NCI-H510A treated with DMSO at 0.1 percent for 48 hours (cell line): ENCODE results near the gene QKI.
"Not testable (repeated sequence)": the region's sequence is repeated elsewhere in the genome, so short reads cannot be mapped to it uniquely, and the experiment has no call there.

Source experiments
- DNase-seq: peaks from one replicate; lab custom pipeline; 2025; lab: John Stamatoyannopoulos, UW

QKI gene

DNA sequence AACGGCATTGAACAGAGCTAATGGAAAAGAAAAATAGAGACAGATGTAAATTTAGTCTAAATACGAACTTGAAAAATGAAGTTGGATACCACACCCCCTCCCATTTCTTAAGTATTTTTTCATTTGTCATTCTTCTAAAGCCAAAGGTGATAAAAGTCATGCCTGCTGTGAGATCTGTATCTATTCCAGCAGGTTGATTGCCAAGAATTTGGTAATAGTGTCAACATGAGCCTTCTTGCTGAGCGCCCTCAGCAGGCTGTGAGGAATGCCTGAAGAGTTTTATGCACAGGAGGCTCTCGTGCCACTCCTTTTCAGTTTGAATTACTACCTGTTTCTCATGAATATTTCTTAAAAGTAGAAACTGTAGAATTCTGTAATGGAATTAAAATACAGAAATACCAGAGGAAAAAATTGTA is 165.4 kb downstream of the QKI start:
- no peak for DNase-seq

DNA sequence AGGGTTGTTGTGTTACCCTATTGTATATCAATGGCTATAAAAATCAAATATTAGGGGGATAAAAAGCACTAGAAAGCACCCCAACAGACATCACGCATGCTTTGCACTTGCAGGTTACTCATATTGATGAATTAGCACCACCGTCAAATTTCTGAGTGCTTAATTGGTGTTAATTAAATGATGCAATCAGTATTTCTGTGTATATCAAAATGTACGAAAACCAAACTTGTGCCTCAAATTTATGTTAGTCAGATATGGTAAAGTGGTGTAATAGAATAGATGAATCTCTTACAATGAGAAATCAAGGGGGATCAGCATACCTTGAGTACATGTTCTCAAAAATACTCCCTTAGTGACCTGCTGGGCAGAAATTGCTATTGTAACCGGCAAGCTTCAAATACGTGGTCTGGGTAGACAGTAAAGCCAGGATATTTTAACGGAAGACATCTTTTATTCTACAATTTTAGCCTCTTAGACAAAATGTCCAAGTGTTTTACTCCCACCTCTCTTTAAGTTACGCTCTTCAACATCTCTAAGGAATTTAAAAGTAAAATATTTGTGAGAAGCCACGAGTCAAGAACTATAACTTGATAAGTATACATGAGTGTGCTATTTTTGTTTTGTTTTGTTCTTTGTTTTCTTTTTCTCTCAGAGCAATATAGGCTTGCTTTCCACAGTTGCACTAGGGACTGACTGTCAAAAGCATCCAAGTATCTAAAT is 166.0 kb downstream of the QKI start:
- DNase-seq, result no peak

DNA sequence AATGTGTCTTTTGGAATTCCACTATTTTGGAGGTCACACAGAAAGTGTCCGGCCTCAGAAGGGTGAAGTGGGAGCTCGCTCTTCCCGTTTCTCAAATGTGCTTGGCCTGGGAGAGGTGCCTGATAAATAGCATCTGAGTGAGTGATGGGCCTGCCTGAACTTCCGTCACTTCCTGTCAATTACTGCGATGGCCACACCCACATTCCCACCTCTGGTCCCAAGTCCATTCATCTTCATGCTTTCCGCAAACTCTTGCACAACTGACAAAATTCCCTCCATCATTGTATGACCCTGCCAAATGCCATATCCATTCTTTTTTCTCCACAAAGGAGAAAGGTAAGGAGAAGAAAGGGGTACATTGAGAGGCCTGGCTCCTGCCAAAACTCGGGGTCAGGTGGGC is 169.0 kb downstream of the QKI start:
- no peak for DNase-seq

DNA sequence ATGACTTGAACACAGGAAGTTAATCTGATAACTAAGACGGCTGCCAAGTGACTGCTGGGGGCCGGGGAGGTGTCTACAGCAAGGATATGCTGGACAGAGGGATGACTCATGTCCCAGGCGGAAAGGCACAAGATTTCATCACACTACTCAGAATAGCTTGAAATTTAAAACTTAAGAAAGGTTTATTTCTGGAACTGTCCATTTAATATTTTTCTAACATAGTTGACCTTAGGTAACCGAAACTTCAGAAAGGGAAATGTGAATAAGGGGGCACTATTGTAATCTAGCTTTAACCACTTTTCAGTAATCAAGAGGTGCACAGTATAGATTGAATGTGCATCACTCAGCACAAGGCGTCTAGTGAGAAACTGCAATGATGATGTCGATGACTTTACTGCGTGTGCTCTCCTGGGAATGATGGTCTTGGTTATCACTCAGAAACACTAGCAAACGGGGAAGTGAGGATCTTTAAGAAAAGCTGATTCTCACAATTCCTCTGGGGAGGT is 171.5 kb downstream of the QKI start:
- no peak for DNase-seq

DNA sequence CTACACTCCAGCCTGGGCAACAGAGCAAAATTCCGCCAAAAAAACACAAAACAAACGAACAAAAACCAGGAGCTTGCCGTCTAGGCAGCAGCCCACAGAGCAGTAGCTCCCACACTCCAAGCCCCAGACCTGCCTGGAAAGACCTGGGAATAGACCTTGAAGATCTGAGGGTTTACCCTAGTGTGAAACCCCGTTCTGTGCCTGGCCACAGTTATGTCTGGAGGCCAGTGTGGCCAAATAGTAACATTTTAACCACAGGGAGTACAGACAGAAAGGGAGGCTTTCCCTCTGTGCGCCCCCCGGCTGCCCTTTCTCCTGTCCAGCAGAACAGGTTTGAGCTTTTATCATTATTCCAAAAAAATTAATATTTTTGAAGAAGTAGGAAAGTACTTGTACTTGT is 172.4 kb downstream of the QKI start:
- DNase-seq, result no peak

DNA sequence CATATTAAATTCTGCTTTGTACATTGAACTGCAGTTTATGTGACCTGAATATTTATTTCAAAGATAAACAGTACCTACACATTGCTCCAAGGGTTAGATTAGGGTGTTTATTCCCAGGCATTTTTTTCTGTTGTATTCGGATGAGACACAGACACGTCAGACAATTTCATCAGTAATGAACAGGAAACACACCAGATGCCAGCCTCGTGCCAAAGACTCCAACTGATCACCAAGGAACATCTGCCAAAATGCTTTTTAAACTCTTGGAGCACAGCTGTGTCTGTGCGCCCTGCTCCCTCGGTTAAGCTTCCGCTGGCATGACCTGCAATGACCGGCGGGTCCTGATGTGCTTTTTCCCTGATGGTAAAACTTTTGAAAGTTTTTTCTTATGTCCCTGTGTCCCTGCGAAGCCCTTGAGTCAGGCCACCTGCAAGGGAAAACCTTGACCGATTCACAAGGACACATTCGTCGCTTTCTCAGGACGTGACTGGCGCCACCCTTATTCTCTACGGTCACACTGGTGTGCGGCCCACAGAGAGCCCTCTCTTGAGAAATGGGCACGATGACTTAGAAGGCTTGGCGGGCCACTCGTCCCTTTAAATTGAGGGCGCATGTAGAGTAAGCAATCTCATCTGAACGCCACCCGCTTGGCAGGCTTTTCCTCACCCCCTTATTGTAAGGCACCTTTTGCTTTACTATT is 173.9 kb downstream of the QKI start:
- DNase-seq, result no peak

DNA sequence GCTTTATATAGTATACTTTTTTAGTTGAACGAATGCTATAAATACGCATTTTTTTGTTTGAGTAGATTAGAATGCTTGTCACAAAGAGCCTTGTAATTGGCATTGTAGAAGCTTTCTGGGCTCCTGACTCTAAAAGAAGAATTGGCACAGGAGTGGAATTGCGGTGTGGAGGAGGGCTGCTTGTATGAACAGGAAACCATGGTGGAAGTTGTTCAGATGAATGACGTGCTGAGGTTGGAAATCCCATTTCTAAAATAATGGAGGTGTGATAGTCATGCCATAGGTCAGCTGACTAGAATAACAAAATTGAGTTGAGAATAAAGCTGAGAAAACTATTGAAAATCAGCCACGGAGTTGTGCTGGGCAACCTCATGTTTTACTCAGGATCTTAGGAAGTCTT is 174.9 kb downstream of the QKI start:
- no peak for DNase-seq

DNA sequence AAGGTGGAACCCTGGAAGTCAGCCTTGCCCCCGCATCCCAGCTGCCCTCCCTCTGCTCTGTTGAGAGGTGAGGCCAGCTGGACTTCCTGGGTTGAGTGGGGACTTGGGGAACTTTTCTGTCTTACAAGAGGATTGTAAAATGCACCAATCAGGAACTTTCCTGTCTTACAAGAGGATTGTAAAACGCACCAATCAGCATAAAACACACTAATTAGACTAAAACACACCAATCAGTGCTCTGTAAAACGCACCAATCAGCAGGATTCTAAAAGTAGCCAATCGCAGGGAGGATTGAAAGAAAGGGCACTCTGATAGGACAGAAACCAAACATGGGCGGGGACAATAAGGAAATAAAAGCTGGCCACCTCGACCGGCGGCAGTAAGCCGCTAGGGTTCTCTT is 175.6 kb downstream of the QKI start:
- DNase-seq, result not testable (repeated sequence)

DNA sequence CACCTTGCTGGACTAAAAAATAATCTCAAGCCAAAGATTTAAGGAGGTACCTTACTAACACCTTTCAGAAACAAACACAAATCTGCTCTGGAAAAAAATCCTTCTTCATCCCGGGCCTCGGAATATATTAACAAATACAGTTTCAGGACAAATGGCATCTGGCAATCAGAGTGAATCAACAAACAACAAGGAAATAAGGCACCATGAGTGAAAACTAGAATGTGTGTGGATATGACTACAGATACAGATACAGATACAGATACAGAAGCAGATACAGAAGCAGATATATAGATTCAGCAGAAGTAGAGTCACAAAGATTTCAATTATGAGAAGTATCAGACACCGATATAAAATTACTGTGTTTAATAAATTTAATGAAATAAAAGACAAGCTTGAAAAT is 178.4 kb downstream of the QKI start:
- DNase-seq, result no peak

DNA sequence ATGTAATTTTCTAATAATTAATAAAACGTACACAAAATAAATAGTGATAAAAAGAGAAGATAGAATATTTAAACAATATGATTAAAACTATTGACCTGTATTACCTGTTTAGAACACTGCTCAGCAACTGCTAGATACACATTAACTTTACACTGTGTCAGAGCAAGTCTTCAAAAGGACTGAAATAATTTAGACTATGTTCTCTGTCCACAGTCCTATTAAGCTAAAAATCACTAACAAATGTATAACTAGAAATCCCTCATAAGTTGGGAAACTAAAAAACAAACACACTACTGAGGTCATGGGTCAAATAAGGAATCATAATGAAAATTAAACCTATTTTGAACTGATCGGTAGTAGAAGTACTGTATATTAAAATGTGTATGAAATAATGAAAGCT is 181.7 kb downstream of the QKI start:
- no peak for DNase-seq

DNA sequence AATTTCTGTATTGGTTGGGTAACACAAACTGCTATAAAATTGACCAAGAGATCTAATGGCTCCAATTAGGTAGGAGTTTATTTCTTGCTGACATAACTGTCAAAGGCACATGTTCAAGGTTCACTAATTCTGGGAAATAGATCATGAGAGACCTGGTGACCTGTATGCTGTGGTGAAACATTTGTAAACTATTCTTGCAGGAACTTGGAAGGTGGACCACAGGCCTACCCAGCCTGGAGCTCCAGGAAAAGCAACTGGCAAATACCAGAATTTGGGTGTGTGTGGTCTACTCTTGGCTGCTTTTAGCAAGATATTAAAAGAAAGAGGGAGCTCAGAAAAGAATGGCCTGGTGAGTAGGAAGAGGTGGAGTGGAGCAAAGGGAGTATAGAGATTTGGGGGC is 184.6 kb downstream of the QKI start:
- no peak for DNase-seq

DNA sequence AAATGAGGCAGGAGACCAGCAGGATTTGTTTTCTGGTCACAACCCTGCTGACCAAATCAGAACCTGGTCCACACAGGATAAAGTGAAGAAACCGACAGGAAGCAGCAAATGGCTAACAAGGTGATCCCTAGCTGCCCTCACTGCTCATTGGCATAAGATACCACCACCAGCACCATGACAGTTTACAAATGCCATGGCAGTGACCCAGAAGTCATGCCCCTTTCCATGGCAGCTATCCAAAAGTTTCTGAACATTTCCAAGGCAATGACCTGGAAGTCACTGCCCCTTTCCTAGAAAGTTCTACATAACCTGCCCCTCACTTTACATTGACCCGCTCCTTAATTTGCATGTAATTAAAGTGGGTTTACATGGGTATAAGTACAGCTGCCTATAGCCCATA is 185.2 kb downstream of the QKI start:
- DNase-seq, result no peak

DNA sequence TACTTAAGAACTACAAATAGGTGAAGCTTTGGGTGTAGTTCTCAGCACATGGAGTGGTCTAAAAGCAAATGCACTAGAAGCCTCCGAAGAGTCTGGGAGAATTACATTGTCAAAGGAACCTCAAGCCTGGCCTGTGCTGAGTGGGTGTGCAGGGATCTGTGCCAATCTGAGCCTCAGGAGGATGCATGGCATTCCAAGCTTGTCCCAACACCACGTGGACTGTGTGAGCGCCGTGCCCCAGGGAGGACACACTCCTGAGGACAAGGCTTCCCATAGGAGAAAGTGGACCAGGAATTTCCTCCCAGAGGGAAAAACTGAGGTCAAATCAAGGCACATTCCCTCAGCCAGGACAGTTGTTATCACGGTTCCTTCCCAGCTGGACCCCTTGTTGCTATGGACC is 185.8 kb downstream of the QKI start:
- no peak for DNase-seq

DNA sequence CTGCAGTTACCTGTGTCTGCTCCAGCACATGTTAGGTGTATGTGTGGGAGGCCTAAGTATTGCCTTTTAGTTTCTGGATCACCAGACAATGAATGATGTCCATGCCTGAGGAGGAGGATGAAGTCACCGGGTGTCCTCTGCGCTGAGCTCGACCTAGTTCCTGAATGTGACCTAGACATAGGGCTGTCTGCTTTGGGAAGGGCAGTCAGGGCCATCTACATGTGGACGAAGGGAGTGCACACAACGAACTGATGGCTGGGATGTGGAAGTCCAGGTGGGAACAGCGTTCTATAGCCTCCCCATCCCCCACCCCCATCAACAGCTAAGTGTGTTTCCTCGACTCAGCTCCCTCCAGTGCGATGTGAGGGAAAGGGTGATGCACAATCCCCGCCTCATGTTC is 186.3 kb downstream of the QKI start:
- DNase-seq, result no peak

DNA sequence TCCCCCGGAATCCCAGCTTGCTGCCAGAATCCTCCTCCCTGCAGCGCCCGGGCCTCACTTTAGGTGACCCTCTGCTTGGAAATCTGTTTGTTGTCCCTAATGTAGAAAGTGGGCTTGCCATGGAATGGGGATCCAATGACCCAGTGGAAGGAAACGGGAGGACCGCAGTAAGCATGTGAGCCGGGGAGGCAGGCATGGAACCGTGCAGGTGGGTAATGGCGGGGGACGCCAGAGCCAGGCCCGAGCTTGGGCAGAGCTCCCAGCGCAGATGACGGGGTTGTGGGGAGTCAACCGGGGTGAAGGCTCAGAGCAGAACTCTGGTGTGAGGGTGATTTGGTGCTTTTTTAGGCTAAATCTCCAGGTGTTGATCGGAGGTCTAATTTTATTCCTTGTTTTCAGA is 188.3 kb downstream of the QKI start:
- DNase-seq, result no peak

DNA sequence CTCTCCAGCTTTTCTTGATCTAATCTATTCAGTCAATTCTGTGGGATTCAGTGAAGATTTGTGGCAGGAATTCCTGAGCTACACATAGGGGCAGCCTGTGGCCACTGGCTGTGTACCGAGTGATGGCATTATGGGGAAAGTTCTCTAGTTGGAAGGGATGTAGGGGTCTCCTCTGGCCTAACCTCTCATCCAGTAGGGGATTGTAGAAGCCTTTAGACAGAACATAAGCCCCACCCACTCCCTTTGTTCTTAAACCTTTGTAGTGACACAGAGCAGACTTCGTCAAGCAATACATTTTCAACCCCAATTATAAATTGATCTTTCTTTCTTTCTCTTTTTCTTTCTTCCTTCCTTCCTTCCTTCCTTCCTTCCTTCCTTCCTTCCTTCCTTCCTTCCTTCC is 188.9 kb downstream of the QKI start:
- no peak for DNase-seq

DNA sequence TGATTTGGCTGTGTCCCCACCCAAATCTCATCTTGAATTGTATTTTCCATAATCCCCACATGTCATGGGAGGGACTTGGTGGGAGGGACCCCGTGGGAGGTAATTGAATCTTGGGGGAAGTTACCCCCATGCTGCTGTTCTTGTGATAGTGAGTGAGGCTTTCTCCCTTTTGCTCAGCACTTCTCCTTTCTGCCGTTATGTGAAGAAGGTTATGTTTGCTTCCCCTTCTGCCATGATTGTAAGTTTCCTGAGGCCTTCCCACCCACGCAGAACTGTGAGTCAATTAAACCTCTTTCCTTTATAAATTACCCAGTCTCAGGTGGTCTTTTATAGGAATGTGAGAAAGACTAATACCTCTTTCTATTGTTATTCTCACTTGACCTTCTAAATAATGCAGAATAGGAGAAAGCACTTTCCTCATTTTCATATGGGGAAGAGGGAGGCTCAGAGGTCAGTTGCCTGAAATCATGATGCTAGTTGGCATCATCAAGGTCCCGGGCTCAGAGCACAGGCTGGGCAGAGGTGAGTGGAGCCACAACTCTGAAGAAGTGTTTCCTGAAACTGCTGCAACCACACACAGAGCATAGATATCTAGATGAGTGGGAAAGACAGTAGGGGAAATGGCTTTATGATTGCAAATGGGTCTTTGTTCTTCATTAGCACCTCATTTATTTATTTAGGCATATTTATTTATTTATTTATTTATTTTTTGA is 191.0 kb downstream of the QKI start:
- no peak for DNase-seq

DNA sequence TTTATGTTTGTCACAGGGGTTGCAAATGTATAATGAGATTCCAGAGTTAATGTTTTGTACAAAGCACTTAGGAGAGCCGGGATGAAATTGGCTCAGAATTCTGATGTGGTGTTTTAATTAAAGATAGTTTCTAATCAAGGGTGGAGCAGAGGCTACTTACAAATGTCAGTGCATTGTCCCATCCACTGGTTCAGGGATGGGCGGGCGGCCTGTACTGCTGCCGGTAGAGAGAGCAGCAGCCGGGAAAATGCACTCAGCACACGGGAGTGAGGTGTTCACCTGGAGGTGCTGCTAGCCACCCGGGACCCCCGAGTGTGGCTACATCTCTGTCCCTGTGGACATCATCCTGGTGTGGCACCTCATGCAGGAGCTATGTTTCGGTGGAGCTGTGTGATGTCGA is 193.3 kb downstream of the QKI start:
- no peak for DNase-seq

DNA sequence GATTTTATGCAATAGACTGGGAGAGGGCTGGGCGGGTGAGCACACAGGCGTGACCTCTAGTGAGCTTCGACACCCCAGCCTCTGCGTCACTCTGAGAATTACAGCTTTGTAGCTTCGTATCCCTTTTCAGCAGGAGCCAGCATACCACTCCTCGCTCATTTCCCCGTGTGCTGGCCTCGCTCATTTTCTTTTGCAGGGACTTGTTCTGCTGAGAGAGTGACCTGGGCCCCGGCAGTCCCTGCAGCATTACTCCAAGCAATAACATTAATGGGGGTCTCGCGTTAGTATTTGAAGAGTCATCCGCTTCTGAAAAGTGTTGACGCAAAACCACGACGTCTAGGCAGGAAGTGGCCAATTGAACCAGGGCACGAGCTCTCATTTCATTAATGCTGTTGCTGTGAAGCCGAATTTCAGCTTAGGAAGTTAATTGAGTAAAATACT is 193.7 kb downstream of the QKI start:
- no peak for DNase-seq

DNA sequence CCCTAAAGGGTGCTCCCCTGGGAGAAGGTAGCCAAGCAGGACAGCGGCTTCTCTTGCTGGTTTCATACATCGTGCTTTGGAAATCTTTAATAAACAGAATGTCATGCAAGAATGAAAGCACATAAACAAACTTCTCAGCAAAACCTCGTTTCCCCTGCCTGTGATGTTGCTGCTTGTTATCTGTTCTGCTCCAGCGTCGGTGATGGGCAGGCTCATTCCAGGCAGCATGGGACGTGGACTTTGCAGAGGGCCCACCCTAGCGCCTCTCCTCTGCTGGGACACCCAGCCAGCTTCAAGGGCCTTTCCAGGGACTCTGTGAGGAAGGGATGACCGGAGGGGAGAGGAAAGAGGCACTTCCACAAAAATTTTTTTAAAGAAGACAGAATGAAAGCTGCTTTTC is 197.7 kb downstream of the QKI start:
- DNase-seq, result no peak

DNA sequence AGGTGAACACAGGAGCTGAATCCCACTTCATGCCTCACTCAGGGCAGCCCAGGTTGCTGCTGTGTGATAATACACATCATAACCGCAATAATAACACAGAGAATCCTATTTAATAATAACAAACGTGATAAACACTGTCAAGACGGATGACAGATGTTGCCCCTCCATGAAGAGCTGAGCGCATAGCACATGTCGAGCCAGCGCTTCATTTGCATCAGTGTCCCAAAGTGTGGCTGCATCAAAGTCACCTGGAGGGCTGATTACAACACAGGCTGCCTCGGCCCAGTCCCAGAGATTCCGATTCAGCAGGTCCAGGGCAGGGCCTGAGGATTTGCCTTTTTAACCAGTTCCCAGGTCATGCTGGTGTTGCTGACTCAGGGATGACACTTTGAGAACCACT is 198.5 kb downstream of the QKI start:
- DNase-seq, result no peak

DNA sequence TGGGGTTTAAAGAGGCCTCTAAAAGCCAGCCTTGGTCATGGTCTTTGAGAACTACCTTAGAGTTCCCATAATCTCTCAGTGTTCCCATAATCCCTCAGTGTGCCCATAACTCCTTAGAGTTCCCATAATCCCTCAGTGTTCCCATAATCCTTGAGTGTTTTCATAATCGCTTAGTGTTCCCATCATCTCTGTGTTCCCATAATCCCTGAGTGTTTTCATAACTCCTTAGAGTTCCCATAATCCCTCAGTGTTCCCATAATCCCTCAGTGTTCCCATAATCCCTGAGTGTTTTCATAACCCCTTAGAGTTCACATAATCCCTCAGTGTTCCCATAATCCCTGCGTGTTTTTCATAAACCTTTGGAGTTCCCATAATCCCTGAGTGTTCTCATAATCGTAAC is 199.2 kb downstream of the QKI start:
- DNase-seq, result no peak

DNA sequence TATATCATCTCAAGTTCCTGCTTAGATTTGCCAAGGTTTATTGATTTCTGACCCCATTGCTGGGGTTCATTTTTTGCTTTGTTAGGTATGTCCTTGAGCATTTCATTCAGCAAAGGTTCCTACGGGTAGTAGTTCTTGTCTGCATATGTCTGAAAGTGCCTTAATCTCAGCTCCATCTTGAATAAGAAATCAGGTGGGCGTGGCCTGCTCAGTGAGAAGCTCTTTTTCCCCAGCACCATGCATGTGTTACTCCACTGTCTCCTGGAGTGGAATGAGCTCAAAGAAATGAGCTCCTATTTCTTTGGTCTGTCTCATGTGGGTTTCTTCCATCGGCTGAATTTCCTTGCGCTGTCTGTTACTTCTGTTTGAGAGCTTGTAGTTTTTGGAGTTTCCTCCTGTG is 201.9 kb downstream of the QKI start:
- DNase-seq, result no peak
